Activated CD8-positive, alpha-beta T cell treated with anti-CD3 and anti-CD28 coated beads, Interleukin-2, amount 10 ng/mL, durations not matched to agents 7 days and 5 days (primary cell): ENCODE data around the gene BTBD9. TPM values are rescaled to one million over a fixed set of nuclear protein-coding genes. Genes with fewer than 3 reads are reported as not detected.

Source experiments
- ATAC-seq: fragments of 150-1000 bp; cut with Tn5 transposase; one replicate; pipeline ENCODE4 v1.10.0; 2021; ENCODE audit warnings: moderate library complexity
- CTCF ChIA-PET: fragments of 350-600 bp; sonication (Branson Sonifier 250); formaldehyde crosslinking; loops from one replicate; lab custom pipeline; 2021; ENCODE audit warnings: antibody characterized with exemption; lab: Charles Lee
- POLR2A ChIA-PET: fragments of 350-600 bp; sonication (Branson Sonifier 250); formaldehyde crosslinking; loops from one replicate; lab custom pipeline; 2021; ENCODE audit warnings: antibody characterized with exemption; lab: Charles Lee
- DNase-seq: peaks from one replicate; pipeline ENCODE4 v3.0.0-alpha.2; 2020
- H3K27ac Mint-ChIP-seq: one replicate; pipeline ENCODE4 v1.8.0; 2021; ENCODE audit warnings: mild to moderate bottlenecking, mixed read lengths
- H3K27me3 Mint-ChIP-seq: one replicate; pipeline ENCODE4 v1.8.0; 2021; ENCODE audit warnings: low read depth, mixed read lengths
- H3K36me3 Mint-ChIP-seq: one replicate; pipeline ENCODE4 v1.8.0; 2021; ENCODE audit warnings: low read depth, mixed read lengths
- H3K4me1 Mint-ChIP-seq: one replicate; pipeline ENCODE4 v1.8.0; 2021; ENCODE audit warnings: low read depth, mixed read lengths
- H3K4me3 Mint-ChIP-seq: one replicate; pipeline ENCODE4 v1.8.0; 2021; ENCODE audit warnings: mild to moderate bottlenecking, mixed read lengths
- H3K9me3 Mint-ChIP-seq: one replicate; pipeline ENCODE4 v1.8.0; 2022; ENCODE audit warnings: mixed read lengths; ENCODE audit not compliant: insufficient read depth
- total RNA-seq, 2 experiments: library from RNA; stranded (reverse); gene quantifications; one replicate each; pipeline ENCODE4 v1.2.3, GENCODE V29; 2021

BTBD9 gene
- total RNA-seq, 2 experiments from 2014 or later = 9.4 to 12.4 TPM

GRCh38 chr6:38503032-38503773, 136.5 kb downstream of the BTBD9 start:
- no peak overlapping the region for H3K4me3 Mint-ChIP-seq
- no peak overlapping the region for H3K27ac Mint-ChIP-seq
- no peaks in the 10 kb centered on the region for H3K36me3 Mint-ChIP-seq
- ChIA-PET CTCF (interaction anchor here (1.3 to 2.6 kb wide), 3 partner anchors 9 to 67 kb away, joined by 3 to 11 read pairs (median 5); no protein-coding TSS in a partner anchor), POLR2A (no interaction called here)
- no peaks in the 10 kb centered on the region for H3K27me3 Mint-ChIP-seq
- no peaks in the 10 kb centered on the region for H3K9me3 Mint-ChIP-seq
- DNase-seq = no peak
- no peaks in the 10 kb centered on the region for H3K4me1 Mint-ChIP-seq
- no peak for ATAC-seq

- ATAC-seq (no peak), DNase-seq (no peak)
- no peak overlapping the region for H3K4me3 Mint-ChIP-seq
- H3K27me3 Mint-ChIP-seq = no peaks in the 10 kb centered on the region
- ChIA-PET POLR2A (no interaction called here), CTCF (interaction anchor here (1.3 to 2.6 kb wide), 3 partner anchors 8 to 68 kb away, joined by 3 to 11 read pairs (median 5); no protein-coding TSS in a partner anchor)
- H3K4me1 Mint-ChIP-seq = no peaks in the 10 kb centered on the region
- no peak overlapping the region for H3K27ac Mint-ChIP-seq
- H3K36me3 Mint-ChIP-seq = no peaks in the 10 kb centered on the region
- no peaks in the 10 kb centered on the region for H3K9me3 Mint-ChIP-seq
Measured at GRCh38 chr6:38502423-38502822, 137.3 kb downstream of the BTBD9 start.

- Mint-ChIP-seq H3K4me3 (no peak overlapping the region), H3K4me1 (no peaks in the 10 kb centered on the region), H3K9me3 (no peaks in the 10 kb centered on the region), H3K36me3 (no peaks in the 10 kb centered on the region), H3K27me3 (no peaks in the 10 kb centered on the region), H3K27ac (no peak overlapping the region)
- DNase-seq (no peak), ATAC-seq (no peak)
- CTCF ChIA-PET = interaction anchor here (1.8 to 2.6 kb wide), 2 partner anchors 8 to 69 kb away, joined by 5 to 11 read pairs; no protein-coding TSS in a partner anchor
- POLR2A ChIA-PET = no interaction called here
Measured at GRCh38 chr6:38501931-38502330, 137.8 kb downstream of the BTBD9 start.

- no peak for DNase-seq
- H3K4me1 Mint-ChIP-seq = no peaks in the 10 kb centered on the region
- H3K36me3 Mint-ChIP-seq = no peaks in the 10 kb centered on the region
- H3K27me3 Mint-ChIP-seq = no peaks in the 10 kb centered on the region
- H3K27ac Mint-ChIP-seq = no peak overlapping the region
- no peaks in the 10 kb centered on the region for H3K9me3 Mint-ChIP-seq
- POLR2A ChIA-PET = interaction anchor here (0.7 kb wide), 1 partner anchor 263 kb away, joined by 3 read pairs; no protein-coding TSS in a partner anchor
- CTCF ChIA-PET = no interaction called here
- H3K4me3 Mint-ChIP-seq = no peak overlapping the region
- ATAC-seq = no peak
Measured at GRCh38 chr6:38499529-38500096, 140.1 kb downstream of the BTBD9 start.

GRCh38 chr6:38498805-38499445, 140.8 kb downstream of the BTBD9 start:
- H3K4me3 Mint-ChIP-seq = no peak overlapping the region
- no peaks in the 10 kb centered on the region for H3K27me3 Mint-ChIP-seq
- no peaks in the 10 kb centered on the region for H3K36me3 Mint-ChIP-seq
- H3K9me3 Mint-ChIP-seq = no peaks in the 10 kb centered on the region
- DNase-seq = no peak
- no peak overlapping the region for H3K27ac Mint-ChIP-seq
- no peaks in the 10 kb centered on the region for H3K4me1 Mint-ChIP-seq
- no peak for ATAC-seq
- CTCF ChIA-PET = interaction anchor here (1.4 kb wide), 1 partner anchor 708 kb away, joined by 4 read pairs; no protein-coding TSS in a partner anchor
- POLR2A ChIA-PET = no interaction called here

GRCh38 chr6:38498085-38498484, 141.6 kb downstream of the BTBD9 start:
- H3K36me3 Mint-ChIP-seq = no peaks in the 10 kb centered on the region
- H3K4me3 Mint-ChIP-seq = no peak overlapping the region
- no peak for ATAC-seq
- no peak overlapping the region for H3K27ac Mint-ChIP-seq
- ChIA-PET POLR2A (no interaction called here), CTCF (interaction anchor here (1.4 kb wide), 1 partner anchor 707 kb away, joined by 4 read pairs; no protein-coding TSS in a partner anchor)
- no peaks in the 10 kb centered on the region for H3K9me3 Mint-ChIP-seq
- DNase-seq = no peak
- H3K27me3 Mint-ChIP-seq = no peaks in the 10 kb centered on the region
- no peaks in the 10 kb centered on the region for H3K4me1 Mint-ChIP-seq

GRCh38 chr6:38497546-38497945, 142.2 kb downstream of the BTBD9 start:
- ChIA-PET CTCF (no interaction called here), POLR2A (no interaction called here)
- DNase-seq (no peak), ATAC-seq (no peak)
- no peaks in the 10 kb centered on the region for H3K4me1 Mint-ChIP-seq
- no peaks in the 10 kb centered on the region for H3K36me3 Mint-ChIP-seq
- no peak overlapping the region for H3K4me3 Mint-ChIP-seq
- no peak overlapping the region for H3K27ac Mint-ChIP-seq
- H3K9me3 Mint-ChIP-seq = no peaks in the 10 kb centered on the region
- H3K27me3 Mint-ChIP-seq = no peaks in the 10 kb centered on the region

- no peak for DNase-seq
- ChIA-PET POLR2A (no interaction called here), CTCF (interaction anchor here (2.6 kb wide), 1 partner anchor 462 kb away, joined by 25 read pairs; no protein-coding TSS in a partner anchor)
- Mint-ChIP-seq H3K4me3 (no peak overlapping the region), H3K27me3 (no peaks in the 10 kb centered on the region), H3K27ac (no peak overlapping the region), H3K36me3 (no peaks in the 10 kb centered on the region), H3K4me1 (no peaks in the 10 kb centered on the region), H3K9me3 (no peaks in the 10 kb centered on the region)
- no peak for ATAC-seq
Measured at GRCh38 chr6:38495922-38496635, 143.7 kb downstream of the BTBD9 start.

- POLR2A ChIA-PET = no interaction called here
- Mint-ChIP-seq H3K36me3 (no peaks in the 10 kb centered on the region), H3K27ac (no peak overlapping the region), H3K9me3 (no peaks in the 10 kb centered on the region), H3K4me3 (no peak overlapping the region), H3K4me1 (peaks cover 2% of the 10 kb centered on the region), H3K27me3 (no peaks in the 10 kb centered on the region)
- CTCF ChIA-PET = interaction anchor here (2.2 to 2.6 kb wide), 3 partner anchors 14 to 790 kb away, joined by 10 to 36 read pairs (median 25); no protein-coding TSS in a partner anchor
- ATAC-seq (no peak), DNase-seq (no peak)
Measured at GRCh38 chr6:38495518-38495917, 144.2 kb downstream of the BTBD9 start.

GRCh38 chr6:38493931-38494547, 145.7 kb downstream of the BTBD9 start:
- POLR2A ChIA-PET = no interaction called here
- peaks cover 2% of the 10 kb centered on the region for H3K4me1 Mint-ChIP-seq
- no peak overlapping the region for H3K4me3 Mint-ChIP-seq
- ATAC-seq = no peak
- no peaks in the 10 kb centered on the region for H3K36me3 Mint-ChIP-seq
- no peaks in the 10 kb centered on the region for H3K9me3 Mint-ChIP-seq
- no peaks in the 10 kb centered on the region for H3K27me3 Mint-ChIP-seq
- H3K27ac Mint-ChIP-seq = no peak overlapping the region
- DNase-seq = peak; percentile 86
- CTCF ChIA-PET = interaction anchor here (0.6 to 2.6 kb wide), 40 partner anchors 9 to 793 kb away, joined by 3 to 36 read pairs (median 4); no protein-coding TSS in a partner anchor

GRCh38 chr6:38492031-38492430, 147.7 kb downstream of the BTBD9 start:
- ChIA-PET CTCF (interaction anchor here (1.5 to 1.6 kb wide), 2 partner anchors 14 to 701 kb away, joined by 3 to 5 read pairs; no protein-coding TSS in a partner anchor), POLR2A (no interaction called here)
- Mint-ChIP-seq H3K27me3 (no peaks in the 10 kb centered on the region), H3K36me3 (no peaks in the 10 kb centered on the region), H3K4me3 (no peak overlapping the region), H3K4me1 (peaks cover 2% of the 10 kb centered on the region), H3K9me3 (no peaks in the 10 kb centered on the region), H3K27ac (no peak overlapping the region)
- DNase-seq = no peak
- ATAC-seq = no peak
